Measurements from ENCODE around the gene TRIM54. TPM values are rescaled to one million over a fixed set of nuclear protein-coding genes. Genes with fewer than 3 reads are reported as not detected.

TRIM54 gene
- total RNA-seq, 1 donor from 2014 or later = 2.5 TPM

DNA sequence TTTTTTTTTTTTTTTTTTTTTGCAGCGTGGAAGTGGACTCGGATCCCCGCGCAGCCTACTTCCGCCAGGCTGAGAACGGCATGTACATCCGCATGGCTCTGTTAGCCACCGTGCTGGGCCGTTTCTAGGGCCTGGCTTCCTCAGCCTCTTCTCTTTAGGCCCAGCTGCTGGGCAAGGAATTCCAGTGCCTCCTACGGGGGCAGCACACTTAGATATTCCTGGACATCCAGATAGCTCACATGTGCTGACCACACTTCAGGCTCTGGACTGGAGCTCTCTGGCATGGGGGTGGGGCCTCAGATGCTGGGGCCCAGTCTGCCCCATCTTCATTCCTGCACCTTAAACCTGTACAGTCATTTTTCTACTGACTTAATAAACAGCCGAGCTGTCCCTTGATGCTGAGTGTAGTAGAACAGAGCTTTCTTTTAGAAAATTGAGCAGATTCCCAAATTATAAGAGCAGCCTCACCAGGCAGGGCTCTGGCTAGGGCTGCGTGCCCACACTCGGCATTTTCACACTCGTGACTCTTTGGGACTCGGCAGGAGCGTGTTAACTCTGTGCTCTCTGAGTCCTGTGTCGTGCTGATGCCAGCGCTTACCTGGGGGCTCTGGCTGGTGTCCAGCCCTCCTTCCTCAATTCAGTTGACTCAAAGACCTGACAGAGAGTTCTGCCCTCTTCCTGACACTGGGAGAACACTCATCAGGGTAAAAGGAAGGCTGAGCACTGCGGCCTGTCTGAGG lies 38.7 kb upstream of the TRIM54 start:
- Histone ChIP-seq H3K27me3 (no peaks in the 10 kb centered on the region), H3K27ac (no peak overlapping the region), H3K36me3 (peaks cover 0 to 47% of the 10 kb centered on the region in 2 donors), H3K9me3 (no peaks in the 10 kb centered on the region), H3K4me1 (no peaks in the 10 kb centered on the region), H3K4me3 (no peak overlapping the region)
- intact Hi-C loops (cut with DNase I) = no loop called here
- DNase-seq (ENCODE audit: extremely low spot score in 2 of 2) = no peak
- no peak for TF ChIP-seq CTCF (IDR thresholded peaks at IDR 0.05)
- TF ChIP-seq POLR2AphosphoS5 (IDR thresholded peaks at IDR 0.05; ENCODE audit: insufficient read depth in 1 of 2, low read depth in 1 of 2) = no peak
- TF ChIP-seq POLR2A (IDR thresholded peaks at IDR 0.05) = no peak

GRCh38 chr2:27245116-27245515 lies 37.1 kb upstream of the TRIM54 start:
- H3K27ac ChIP-seq = no peak overlapping the region
- no peaks in the 10 kb centered on the region for H3K27me3 ChIP-seq
- intact Hi-C loops (cut with DNase I) = no loop called here
- H3K4me1 ChIP-seq = no peaks in the 10 kb centered on the region
- TF ChIP-seq CTCF (IDR thresholded peaks at IDR 0.05) (no peak), POLR2AphosphoS5 (IDR thresholded peaks at IDR 0.05; ENCODE audit: insufficient read depth in 1 of 2, low read depth in 1 of 2) (no peak), POLR2A (IDR thresholded peaks at IDR 0.05) (no peak)
- no peak overlapping the region for H3K4me3 ChIP-seq
- peaks cover 0 to 32% of the 10 kb centered on the region in 2 donors for H3K36me3 ChIP-seq
- DNase-seq (ENCODE audit: extremely low spot score in 2 of 2) = no peak
- H3K9me3 ChIP-seq = no peaks in the 10 kb centered on the region

GRCh38 chr2:27245626-27246025 lies 36.6 kb upstream of the TRIM54 start:
- TF ChIP-seq CTCF (IDR thresholded peaks at IDR 0.05) (no peak), POLR2A (IDR thresholded peaks at IDR 0.05) (no peak), POLR2AphosphoS5 (IDR thresholded peaks at IDR 0.05; ENCODE audit: insufficient read depth in 1 of 2, low read depth in 1 of 2) (no peak)
- no peaks in the 10 kb centered on the region for H3K4me1 ChIP-seq
- H3K36me3 ChIP-seq = peaks cover 0 to 31% of the 10 kb centered on the region in 2 donors
- no peak for DNase-seq (ENCODE audit: extremely low spot score in 2 of 2)
- intact Hi-C loops (cut with DNase I) = no loop called here
- H3K27ac ChIP-seq = no peak overlapping the region
- no peaks in the 10 kb centered on the region for H3K9me3 ChIP-seq
- no peaks in the 10 kb centered on the region for H3K27me3 ChIP-seq
- H3K4me3 ChIP-seq = no peak overlapping the region

DNA sequence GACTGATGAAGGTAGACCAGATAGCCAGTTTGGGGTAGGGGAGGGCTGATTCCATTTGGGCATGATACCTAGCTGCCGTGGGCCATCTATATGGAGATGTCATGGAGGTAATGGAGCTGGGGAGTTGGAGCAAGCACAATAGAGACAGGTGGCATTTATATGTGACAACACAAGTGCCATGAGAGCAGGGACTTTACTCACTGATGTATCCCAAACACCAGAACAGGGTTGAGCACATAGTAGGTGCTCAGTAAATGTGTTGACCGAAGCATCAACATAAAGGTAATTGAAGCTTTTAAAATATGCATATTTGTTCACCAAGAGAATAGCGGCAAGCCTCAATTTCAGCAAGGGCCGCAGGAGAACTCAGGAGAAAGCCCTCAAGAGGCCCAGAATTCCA lies 34.3 kb upstream of the TRIM54 start:
- no peak overlapping the region for H3K27ac ChIP-seq
- DNase-seq (ENCODE audit: extremely low spot score in 2 of 2) = no peak
- no peaks in the 10 kb centered on the region for H3K4me1 ChIP-seq
- no peak for TF ChIP-seq POLR2A (IDR thresholded peaks at IDR 0.05)
- no peak for TF ChIP-seq CTCF (IDR thresholded peaks at IDR 0.05)
- no peak for TF ChIP-seq POLR2AphosphoS5 (IDR thresholded peaks at IDR 0.05; ENCODE audit: insufficient read depth in 1 of 2, low read depth in 1 of 2)
- intact Hi-C loops (cut with DNase I) = no loop called here
- no peaks in the 10 kb centered on the region for H3K27me3 ChIP-seq
- H3K9me3 ChIP-seq = no peaks in the 10 kb centered on the region
- H3K4me3 ChIP-seq = no peak overlapping the region
- H3K36me3 ChIP-seq = peaks cover 0 to 15% of the 10 kb centered on the region in 2 donors

GRCh38 chr2:27249159-27249890 lies 32.9 kb upstream of the TRIM54 start:
- no peak overlapping the region for H3K27ac ChIP-seq
- H3K36me3 ChIP-seq = peaks cover 0 to under 1% of the 10 kb centered on the region in 2 donors
- intact Hi-C loops (cut with DNase I) = no loop called here
- TF ChIP-seq POLR2AphosphoS5 (IDR thresholded peaks at IDR 0.05; ENCODE audit: insufficient read depth in 1 of 2, low read depth in 1 of 2) (no peak), POLR2A (IDR thresholded peaks at IDR 0.05) (no peak), CTCF (IDR thresholded peaks at IDR 0.05) (no peak)
- no peak for DNase-seq (ENCODE audit: extremely low spot score in 2 of 2)
- H3K9me3 ChIP-seq = no peaks in the 10 kb centered on the region
- no peaks in the 10 kb centered on the region for H3K4me1 ChIP-seq
- no peaks in the 10 kb centered on the region for H3K27me3 ChIP-seq
- no peak overlapping the region for H3K4me3 ChIP-seq

Data from vagina (tissue), 2 donors.